Stimulated activated CD8-positive, alpha-beta memory T cell treated with anti-CD3 and anti-CD28 coated beads, Interleukin-4, amount 100 ng/mL, for 48 hours (primary cell): ENCODE measurements around the gene JPT2.

Source experiments
- DNase-seq: peaks from one replicate; pipeline ENCODE4 v3.0.0-alpha.2; 2020

The JPT2 gene

DNA sequence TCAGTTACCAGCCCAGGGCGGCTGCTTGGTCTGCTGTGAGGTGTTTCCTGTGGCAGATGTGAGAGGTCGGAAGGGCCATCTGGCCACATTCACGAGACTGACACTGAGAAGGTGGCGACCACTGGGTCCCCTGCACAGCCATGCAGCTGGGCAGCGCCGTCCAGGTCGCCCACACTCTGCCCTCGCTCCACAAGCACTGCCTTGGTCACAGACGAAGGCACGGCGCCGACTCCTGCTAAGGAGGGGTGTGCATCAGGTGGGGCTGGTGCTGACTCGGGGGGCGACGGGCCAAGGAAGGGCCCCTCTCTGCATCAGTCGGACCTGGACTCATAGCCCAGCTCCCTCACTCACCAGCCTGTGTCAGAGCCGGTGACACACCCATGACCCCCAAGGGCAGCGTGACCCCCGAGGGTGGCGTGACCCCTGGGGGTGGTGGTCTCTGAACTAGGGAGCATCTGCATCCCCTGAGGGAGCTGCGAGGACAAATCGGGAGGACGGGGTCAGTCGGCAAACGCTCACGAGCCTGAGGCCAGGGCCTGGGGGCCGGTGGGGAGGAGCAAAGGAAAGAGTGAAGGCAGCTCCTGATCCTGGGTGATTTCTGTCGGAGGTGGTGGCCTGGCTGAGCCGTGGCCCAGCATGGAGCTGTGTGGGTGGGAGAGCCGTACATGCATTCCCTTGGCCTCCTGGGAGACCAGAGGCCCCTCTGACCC lies 62.9 kb downstream of the JPT2 start:
- no peak for DNase-seq

DNA sequence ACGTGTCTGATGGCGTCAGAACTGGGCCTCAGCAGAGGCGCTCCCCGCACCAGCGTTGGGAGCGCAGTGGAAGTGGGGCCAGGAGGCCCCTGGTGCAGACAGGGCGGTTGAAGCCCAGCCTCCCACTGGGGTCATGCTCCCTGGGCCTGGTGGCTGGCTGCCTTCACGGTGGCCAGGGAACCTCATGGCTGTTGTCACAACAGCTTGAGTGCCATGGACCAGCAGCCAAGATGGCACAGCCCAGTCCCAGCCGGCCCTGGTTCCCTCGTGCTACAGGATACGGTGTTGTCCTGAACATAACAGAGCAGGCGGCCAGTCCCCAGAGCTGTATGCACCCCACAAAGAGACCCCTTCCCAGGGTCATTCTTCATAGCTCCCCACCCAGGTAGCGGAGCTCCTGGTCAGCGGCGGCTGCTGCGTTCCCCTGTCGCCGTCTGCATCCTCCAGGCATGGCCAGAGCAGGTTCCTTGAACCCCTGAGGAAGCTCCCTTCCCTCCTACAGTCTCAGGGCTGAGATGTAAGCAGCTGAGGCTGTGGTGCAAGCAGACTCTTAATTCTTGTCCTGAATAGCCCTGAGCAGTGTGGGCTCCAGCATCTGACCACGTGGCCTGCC lies 63.6 kb downstream of the JPT2 start:
- DNase-seq, result no peak

DNA sequence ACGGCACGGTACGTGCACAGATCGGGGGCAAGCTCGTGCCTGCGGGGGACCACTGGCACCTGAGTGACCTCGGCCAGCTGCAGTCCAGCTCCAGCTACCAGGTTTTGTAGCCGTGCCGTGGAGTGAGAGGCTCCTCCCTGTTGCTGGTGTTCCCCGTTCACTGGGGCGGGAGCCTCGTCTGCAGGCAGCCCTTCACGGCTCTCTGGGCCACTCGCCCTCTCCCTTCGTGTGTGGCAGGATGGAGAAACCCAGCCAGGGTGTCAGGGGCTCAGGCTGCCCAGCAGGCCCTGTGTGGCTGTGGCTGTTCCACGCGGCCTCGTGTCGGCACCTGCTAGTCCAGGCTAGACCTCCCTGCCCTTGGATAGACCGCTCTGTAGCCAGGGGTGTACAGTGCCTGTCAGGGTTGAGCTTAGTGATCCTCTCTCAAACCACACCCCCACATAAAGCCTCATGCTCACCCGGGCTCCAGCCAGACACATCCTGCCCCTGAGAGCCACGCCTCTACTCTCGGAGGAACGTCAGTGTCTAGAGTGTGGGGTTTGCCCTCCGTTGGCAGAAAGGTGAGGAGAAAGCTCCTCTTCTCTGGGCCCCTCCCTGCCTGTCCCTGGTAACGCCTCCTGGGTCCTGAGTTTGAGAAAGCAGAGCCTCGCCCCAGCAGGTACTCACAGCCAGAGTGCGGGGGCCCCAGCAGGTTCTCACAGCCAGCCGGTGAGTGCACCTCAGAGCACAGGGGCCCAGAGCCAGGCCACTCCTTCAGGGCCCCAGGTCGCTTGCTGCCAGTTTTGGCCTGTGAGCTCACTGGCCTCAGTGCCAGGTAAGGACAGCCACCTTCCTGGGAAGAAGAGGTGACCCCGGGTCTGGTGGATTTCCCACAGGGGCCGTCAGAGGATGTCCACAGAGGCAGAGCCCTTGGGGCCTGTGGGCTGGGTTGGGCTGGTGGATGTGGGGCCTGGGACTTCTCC lies 65.6 kb downstream of the JPT2 start:
- no peak for DNase-seq

DNA sequence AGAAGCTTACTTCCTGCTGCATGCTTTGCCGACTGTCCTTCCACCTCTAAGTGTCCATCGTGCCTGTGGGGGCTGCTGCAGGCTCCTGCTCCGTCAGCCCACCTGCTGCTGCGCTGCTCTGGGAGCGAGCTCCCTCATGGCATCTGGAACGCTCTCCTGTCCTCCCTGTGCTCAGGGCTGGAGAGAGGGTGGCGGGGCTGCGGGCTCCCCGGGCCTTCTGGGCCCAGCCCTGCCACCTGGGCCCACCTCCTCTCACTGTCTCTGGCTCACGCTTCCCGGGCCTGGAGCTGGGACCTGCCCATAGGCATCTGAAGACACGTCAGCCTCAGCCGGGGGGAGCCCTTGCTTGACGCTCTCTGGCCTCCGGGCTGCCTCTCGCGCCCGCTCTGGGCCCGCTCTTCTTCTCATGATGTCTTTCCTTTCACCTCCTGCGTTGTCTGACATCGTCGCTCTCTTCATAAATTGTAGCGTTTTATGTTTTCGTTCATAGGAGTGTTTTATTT lies 66.3 kb downstream of the JPT2 start:
- DNase-seq, result no peak

DNA sequence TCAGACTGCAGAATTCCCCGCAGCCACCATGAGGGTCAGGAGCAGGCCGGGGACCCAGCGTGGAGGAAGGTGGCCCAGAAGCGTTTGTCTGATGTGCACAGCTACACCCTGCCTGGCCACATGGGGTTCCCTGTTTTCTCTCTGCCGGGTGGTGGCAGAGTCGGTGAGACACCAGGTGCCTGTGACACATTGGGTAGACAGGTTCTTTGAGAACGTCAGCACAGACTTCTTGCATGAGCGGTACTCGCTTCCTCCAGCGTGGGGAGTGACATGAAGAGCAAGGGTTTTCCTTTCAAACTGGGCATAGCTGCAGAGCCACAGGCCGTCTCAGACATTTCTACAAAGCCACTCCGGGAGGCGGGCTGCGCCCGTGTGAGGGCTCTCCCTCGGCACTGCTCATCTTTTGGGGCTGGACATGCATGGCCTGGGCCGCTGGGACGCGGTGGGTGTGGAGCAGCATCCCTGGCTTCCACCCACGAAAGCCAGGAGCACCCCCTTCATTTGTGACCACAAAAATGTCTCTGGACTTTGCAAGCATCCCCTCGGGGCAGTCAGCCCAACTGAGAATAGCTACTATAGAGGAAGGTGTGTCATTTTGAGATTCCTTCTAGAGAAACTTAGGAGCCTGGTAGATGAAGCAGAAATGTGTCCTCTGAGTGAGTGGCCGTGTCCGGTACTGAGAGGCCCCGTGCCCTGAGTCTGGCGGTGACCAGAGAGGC lies 67.3 kb downstream of the JPT2 start:
- no peak for DNase-seq

DNA sequence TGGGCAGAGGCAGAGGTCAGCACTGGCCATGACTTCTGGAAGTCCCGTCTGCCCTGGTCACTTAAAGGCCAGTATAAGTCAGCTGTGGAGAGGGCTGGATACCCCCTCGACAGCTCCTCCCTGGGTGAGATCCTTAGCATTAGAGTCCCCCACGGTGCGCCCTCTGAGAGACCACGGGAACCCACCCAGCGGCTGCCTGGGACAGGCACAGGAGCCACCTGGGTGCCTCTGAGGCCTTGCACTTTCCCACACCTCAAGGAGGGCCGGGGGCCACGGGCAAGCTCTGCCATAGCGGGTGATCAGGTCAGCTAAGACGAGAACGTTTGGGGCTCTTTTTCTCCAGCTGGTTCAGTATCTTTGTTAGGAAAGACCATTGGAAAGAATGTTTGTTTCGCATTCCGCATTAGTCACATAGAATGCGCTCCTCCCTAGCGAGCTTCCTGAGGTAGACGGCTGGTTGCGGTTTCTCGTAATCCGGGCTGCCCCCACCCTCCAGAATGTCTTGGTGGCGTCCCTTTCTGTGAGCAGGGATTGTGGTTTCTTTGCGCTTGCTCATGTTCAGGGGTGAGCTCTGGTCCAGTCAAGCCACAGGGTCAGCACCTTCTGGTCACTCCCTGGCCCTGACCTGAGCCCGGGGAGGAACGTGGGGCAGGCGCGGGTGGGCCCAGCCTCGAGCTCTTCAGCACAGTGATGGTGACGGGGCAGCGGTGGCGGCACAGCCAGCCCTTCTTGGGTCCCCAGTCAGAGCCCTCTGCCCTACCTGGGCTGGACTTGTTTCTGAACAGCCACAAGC lies 68.0 kb downstream of the JPT2 start:
- no peak for DNase-seq

DNA sequence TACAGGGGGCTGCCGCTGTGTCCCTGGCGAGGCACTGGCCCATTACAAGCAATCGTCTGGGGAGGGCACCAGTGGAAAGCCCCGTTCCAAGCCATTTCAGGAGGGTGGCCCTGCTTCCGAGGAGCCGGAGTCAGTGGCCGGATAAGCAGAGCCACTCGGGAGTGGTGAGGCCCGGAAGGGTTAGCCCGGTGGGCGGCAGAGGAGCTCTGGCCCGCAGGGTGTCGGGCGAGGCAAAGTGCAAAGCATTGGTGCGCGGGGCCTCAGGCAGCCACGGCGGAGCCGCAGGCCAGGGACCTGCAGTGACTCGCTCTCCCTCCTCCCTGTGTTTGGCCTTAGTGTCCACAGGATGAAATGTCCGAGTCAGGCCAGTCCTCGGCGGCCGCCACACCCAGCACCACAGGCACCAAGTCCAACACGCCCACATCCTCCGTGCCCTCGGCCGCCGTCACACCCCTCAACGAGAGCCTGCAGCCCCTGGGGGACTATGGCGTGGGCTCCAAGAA lies 68.7 kb downstream of the JPT2 start:
- no peak for DNase-seq

DNA sequence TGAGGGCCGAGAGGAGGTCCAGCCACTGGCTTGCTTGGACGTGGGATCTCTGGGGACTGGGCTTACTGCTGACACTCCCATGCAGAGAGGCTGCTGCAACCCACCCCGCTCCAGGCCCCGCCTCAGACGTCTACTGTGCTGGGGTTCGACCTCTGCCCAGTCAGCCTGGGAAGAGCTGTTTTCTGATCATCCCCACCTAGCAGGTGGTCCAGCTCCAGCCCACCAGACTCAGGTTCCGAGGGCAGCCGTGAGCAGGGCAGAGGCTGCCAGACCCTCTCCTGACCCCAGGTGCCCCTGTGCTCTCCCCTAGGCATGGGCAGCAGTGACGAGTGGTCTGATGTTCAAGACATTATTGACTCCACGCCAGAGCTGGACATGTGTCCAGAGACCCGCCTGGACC lies 69.9 kb downstream of the JPT2 start:
- no peak for DNase-seq

DNA sequence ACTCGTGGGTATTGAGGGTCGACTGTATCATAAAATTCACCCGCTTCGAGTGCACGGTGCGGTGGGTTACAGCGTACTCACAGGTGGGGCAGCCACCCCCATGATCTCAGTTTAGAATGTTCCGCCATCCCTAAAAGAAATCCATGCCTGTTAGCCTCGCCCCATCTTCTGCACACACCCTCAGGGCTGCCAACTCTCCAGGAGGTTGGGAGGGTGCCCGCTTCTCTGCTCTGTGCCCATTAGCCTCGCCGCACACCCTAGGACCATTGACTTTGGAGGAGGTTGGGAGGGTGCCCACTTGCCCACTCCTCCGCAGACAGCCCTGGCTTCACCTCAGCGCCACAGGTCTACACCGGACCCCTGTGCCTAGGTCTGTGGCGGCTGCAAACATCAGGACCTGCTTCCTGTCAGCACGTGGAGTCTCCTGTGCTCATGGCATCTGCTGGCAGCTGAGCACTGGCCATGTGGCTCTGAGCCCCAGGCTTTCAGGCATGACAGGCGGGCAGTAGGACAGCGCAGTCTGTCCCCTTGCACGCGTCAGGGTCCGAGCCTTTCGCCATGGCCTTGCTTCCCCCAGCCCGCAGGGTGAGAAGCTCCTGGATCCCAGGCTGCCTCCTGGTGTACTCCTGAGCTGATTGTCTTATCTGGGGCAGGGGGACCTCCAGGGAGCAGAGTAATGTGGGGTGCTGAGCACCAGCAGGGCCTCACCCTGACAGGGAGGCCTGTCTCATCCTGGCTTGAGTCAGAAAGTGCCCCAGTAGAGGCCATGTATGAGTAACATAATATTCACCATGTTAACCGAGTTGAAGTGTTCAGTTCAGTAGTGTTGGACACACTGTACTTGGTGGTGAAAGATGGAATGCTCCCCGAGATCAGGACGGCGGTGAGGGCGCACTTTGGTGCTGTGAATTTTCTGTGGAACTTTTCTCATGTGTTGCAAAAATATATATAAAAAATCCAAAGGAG lies 71.4 kb downstream of the JPT2 start:
- no peak for DNase-seq
